H1 (cell line): ENCODE measurements around the gene PRRX1. TPM values are rescaled to one million over a fixed set of nuclear protein-coding genes. Genes with fewer than 3 reads are reported as not detected.

ENCODE experiments used
- CBX5 ChIP-seq: fragments of 300-800, 300-1000 bp; sonication (generic); IDR thresholded peaks from 2 replicates; pipeline ENCODE4 v1.7.1; 2016; ENCODE audit warnings: antibody characterized with exemption, low read length, low read depth
- CEBPB ChIP-seq: IDR thresholded peaks from 2 replicates; pipeline ENCODE4 v1.6.1; 2012; ENCODE audit warnings: low read depth, low read length
- EZH2 ChIP-seq: fragments of 200-600 bp; sonication (generic); IDR thresholded peaks from 2 replicates; pipeline ENCODE4 v1.7.1; 2012; ENCODE audit warnings: low read depth, mild to moderate bottlenecking, moderate library complexity, low read length, inconsistent platforms; ENCODE audit not compliant: severe bottlenecking
- KDM5A ChIP-seq: fragments of 200-600 bp; IDR thresholded peaks from 2 replicates; pipeline ENCODE4 v1.7.1; 2012; ENCODE audit warnings: mild to moderate bottlenecking, low read length, inconsistent platforms, mixed read lengths
- TAF1 ChIP-seq: IDR thresholded peaks from 2 replicates; pipeline ENCODE4 v1.6.1; 2011; ENCODE audit warnings: mild to moderate bottlenecking, low read depth, low read length
- TCF12 ChIP-seq: IDR thresholded peaks from 2 replicates; pipeline ENCODE4 v1.6.1; 2011; ENCODE audit warnings: low read depth, mild to moderate bottlenecking, low read length
- polyA plus RNA-seq, 7 experiments: library from polyadenylated mRNA; depleted of rRNA in 3 of 7; stranded (reverse) in 5 of 7; unstranded in 2 of 7; fragments of >200 nt in 5 of 7; fragments of 200-250 nt in 2 of 7; gene quantifications; 1 replicate in 5 of 7; 2 replicates in 1 of 7; 4 replicates in 1 of 7; pipeline versions ENCODE4 v1.2.1 to v1.2.3, GENCODE V29; 2011 to 2013; ENCODE audit warnings: missing spikeins in 2 of 7, mixed read lengths in 2 of 7
- total RNA-seq: library from RNA; stranded (reverse); fragmentation: NEBNext Ultra II Directional; extraction: Animal tissue kit (Norgen Biotek cat#: 25700); gene quantifications from 2 replicates; pipeline ENCODE4 v1.2.1, GENCODE V29; 2021

The PRRX1 gene
- total and polyA plus RNA-seq, 2 of the 8 experiments (the other 6 are each of a cell fraction or from before 2014, with no cell fraction given), result not detected

- TF ChIP-seq EZH2 (no peak), TCF12 (no peak), KDM5A (no peak), CEBPB (no peak), CBX5 (no peak), TAF1 (no peak)
These were observed 64.0 kb downstream of the PRRX1 start (continued) for GRCh38 chr1:170727963-170728362.
